ENCODE measurements around the gene EIF3D. TPM values are rescaled to one million over a fixed set of nuclear protein-coding genes. Genes with fewer than 3 reads are reported as not detected.

The EIF3D gene
- total and polyA plus RNA-seq, 2 of the 13 experiments (the other 11 are each of a cell fraction or from before 2014, with no cell fraction given): 118 to 274 TPM

- no TSS peak for BruUV-seq (replicated peaks)
- peaks cover 2 to 23% of the 10 kb centered on the region in 2 experiments; a peak in 4 of 5 replicates for H3K36me3 ChIP-seq (replicated peaks in 1 of 2; ENCODE audit: control insufficient read depth in 1 of 2, insufficient read depth in 2 of 2, low read length in 2 of 2)
- no peak overlapping the region for H3K9ac ChIP-seq (ENCODE audit: insufficient read depth, low read depth, low read length)
- in situ Hi-C loops (cut with HindIII; ENCODE audit: extremely low pct_ligation_motif_present, low pct_unique_long_range_greater_than_20kb): loop anchor here (5.0 kb wide), 1 partner anchor 164 kb away; no protein-coding TSS in a partner anchor
- no peaks in the 10 kb centered on the region for H4K20me1 ChIP-seq (ENCODE audit: insufficient read depth, low read length)
- DNase-seq (ENCODE audit: low spot score) (no peak), ATAC-seq (no peak), FAIRE-seq (no peak)
- H3K4me1 ChIP-seq (ENCODE audit: insufficient read depth, low read length): peaks cover 24% of the 10 kb centered on the region
- intact Hi-C loops (cut with micrococcal nuclease; ENCODE audit: unreplicated experiment): no loop called here
- H2AFZ ChIP-seq (ENCODE audit: low read length): no peak overlapping the region
- no peak overlapping the region for H3K4me3 ChIP-seq (replicated peaks in 1 of 3; ENCODE audit: insufficient read depth in 1 of 3, low read depth in 2 of 3, low read length in 3 of 3)
- TF ChIP-seq MIER2 (CRISPR knock-in tag; IDR thresholded peaks at IDR 0.05): no peak
- TF ChIP-seq ZNF780A (CRISPR knock-in tag; IDR thresholded peaks at IDR 0.05): 0 out of 2 replicates have a peak, but pooled peaks have one; percentile 29
- peak; percentile 63 for TF ChIP-seq AGO2 (optimal IDR thresholded peaks at IDR 0.05; ENCODE audit: low read depth, low read length)
- peak; percentile 20 for TF ChIP-seq RBM22 (optimal IDR thresholded peaks at IDR 0.05; ENCODE audit: low read length)
- no peak for TF ChIP-seq SNRNP70 (IDR thresholded peaks at IDR 0.05; ENCODE audit: low read depth, low read length)
- H3K27me3 ChIP-seq (ENCODE audit: control insufficient read depth in 1 of 2, insufficient read depth in 2 of 2, low read length in 2 of 2): no peaks in the 10 kb centered on the region
- H3K9me3 ChIP-seq (ENCODE audit: low read length): no peaks in the 10 kb centered on the region
- 100% methylated on average over 5 of the region's 7 CpGs for WGBS (ENCODE audit: low lambda C conversion rate)
- POLR2A ChIA-PET: interaction anchor here (0.9 kb wide), 1 partner anchor 31 kb away, joined by 3 read pairs; no protein-coding TSS in a partner anchor
- CTCF ChIA-PET (ENCODE audit: low intra/inter-chr PET ratio, low total read pairs): no interaction called here
- H3K4me2 ChIP-seq (ENCODE audit: low read depth, low read length): no peak overlapping the region
- H3K27ac ChIP-seq (ENCODE audit: extremely low read length, insufficient read depth, low read length): no peak overlapping the region
- H3K79me2 ChIP-seq (ENCODE audit: insufficient read depth, low read length): no peaks in the 10 kb centered on the region
These were observed 62.7 kb downstream of the EIF3D start for GRCh38 chr22:36466258-36466657.

- Histone ChIP-seq H3K4me2 (ENCODE audit: low read depth, low read length) (no peak overlapping the region), H3K9ac (ENCODE audit: insufficient read depth, low read depth, low read length) (no peak overlapping the region), H3K9me3 (ENCODE audit: low read length) (no peaks in the 10 kb centered on the region), H3K27ac (ENCODE audit: extremely low read length, insufficient read depth, low read length) (no peak overlapping the region), H3K4me1 (ENCODE audit: insufficient read depth, low read length) (peaks cover 31% of the 10 kb centered on the region), H4K20me1 (ENCODE audit: insufficient read depth, low read length) (no peaks in the 10 kb centered on the region), H3K36me3 (replicated peaks in 1 of 2; ENCODE audit: control insufficient read depth in 1 of 2, insufficient read depth in 2 of 2, low read length in 2 of 2) (peaks cover 0 to 17% of the 10 kb centered on the region in 2 experiments; a peak in 2 of 5 replicates), H2AFZ (ENCODE audit: low read length) (no peak overlapping the region), H3K27me3 (ENCODE audit: control insufficient read depth in 1 of 2, insufficient read depth in 2 of 2, low read length in 2 of 2) (no peaks in the 10 kb centered on the region), H3K79me2 (ENCODE audit: insufficient read depth, low read length) (no peaks in the 10 kb centered on the region), H3K4me3 (replicated peaks in 1 of 3; ENCODE audit: insufficient read depth in 1 of 3, low read depth in 2 of 3, low read length in 3 of 3) (no peak overlapping the region)
- BruUV-seq (replicated peaks): no TSS peak
- ChIA-PET POLR2A (interaction anchor here (0.9 kb wide), 1 partner anchor 30 kb away, joined by 3 read pairs; no protein-coding TSS in a partner anchor), CTCF (ENCODE audit: low intra/inter-chr PET ratio, low total read pairs) (no interaction called here)
- FAIRE-seq (no peak), DNase-seq (ENCODE audit: low spot score) (peak; percentile 31), ATAC-seq (no peak)
- in situ Hi-C loops (cut with HindIII; ENCODE audit: extremely low pct_ligation_motif_present, low pct_unique_long_range_greater_than_20kb): loop anchor here (5.0 kb wide), 1 partner anchor 163 kb away; no protein-coding TSS in a partner anchor
- 85% methylated on average over 18 of the region's 25 CpGs for WGBS (ENCODE audit: low lambda C conversion rate)
- intact Hi-C loops (cut with micrococcal nuclease; ENCODE audit: unreplicated experiment): no loop called here
- no peak for TF ChIP-seq SMC3 (IDR thresholded peaks at IDR 0.05; ENCODE audit: low read length)
- TF ChIP-seq RBM22 (optimal IDR thresholded peaks at IDR 0.05; ENCODE audit: low read length): peak; percentile 56
- TF ChIP-seq BHLHE40 (IDR thresholded peaks at IDR 0.05; ENCODE audit: low read length): 0 out of 2 replicates have a peak, but pooled peaks have one; percentile 12
- no peak for TF ChIP-seq ZNF563 (CRISPR knock-in tag; IDR thresholded peaks at IDR 0.05)
- TF ChIP-seq ZSCAN25 (CRISPR knock-in tag; IDR thresholded peaks at IDR 0.05): no peak
- TF ChIP-seq ZNF24 (IDR thresholded peaks at IDR 0.05): no peak
- peak; percentile 21; the same call in 1 of the 2 replicates for TF ChIP-seq ATF7 (IDR thresholded peaks at IDR 0.05)
- TF ChIP-seq ATF7 (CRISPR knock-in tag; IDR thresholded peaks at IDR 0.05): no peak
- TF ChIP-seq RBFOX2 (IDR thresholded peaks at IDR 0.05; ENCODE audit: low read depth, low read length): peak; percentile 24; the same call in 1 of the 2 replicates
- TF ChIP-seq AKAP8 (CRISPR knock-in tag; IDR thresholded peaks at IDR 0.05): no peak
- peak; percentile 77 for TF ChIP-seq AGO2 (optimal IDR thresholded peaks at IDR 0.05; ENCODE audit: low read depth, low read length)
These were observed 63.5 kb downstream of the EIF3D start for GRCh38 chr22:36465232-36466021.
